ENCODE measurements around the gene TBC1D5. TPM values are rescaled to one million over a fixed set of nuclear protein-coding genes. Genes with fewer than 3 reads are reported as not detected.
"Not testable (repeated sequence)": the region's sequence is repeated elsewhere in the genome, so short reads cannot be mapped to it uniquely, and the experiment has no call there.

The TBC1D5 gene
- total RNA-seq, 1 experiment from 2014 or later = 26.1 TPM

GRCh38 chr3:17707813-17708543 is 34.5 kb downstream of the TBC1D5 start:
- ChIA-PET POLR2A (no interaction called here), CTCF (no interaction called here)
- no peak for ATAC-seq
- TF ChIP-seq NR3C1 (CRISPR knock-in tag; conservative IDR thresholded peaks at IDR 0.05; ENCODE audit: low read depth) (no peak), ZNF396 (CRISPR knock-in tag; IDR thresholded peaks at IDR 0.05; ENCODE audit: borderline replicate concordance) (no peak), PRDM15 (CRISPR knock-in tag; IDR thresholded peaks at IDR 0.05) (no peak), SOX15 (CRISPR knock-in tag; IDR thresholded peaks at IDR 0.05) (no peak), ESRRA (CRISPR knock-in tag; IDR thresholded peaks at IDR 0.05; ENCODE audit: borderline replicate concordance) (no peak), FOXJ3 (CRISPR knock-in tag; IDR thresholded peaks at IDR 0.05; ENCODE audit: borderline replicate concordance) (no peak), GABPB1 (CRISPR knock-in tag; IDR thresholded peaks at IDR 0.05) (no peak), E2F4 (CRISPR knock-in tag; IDR thresholded peaks at IDR 0.05; ENCODE audit: borderline replicate concordance, low read depth) (no peak), ZNF425 (CRISPR knock-in tag; conservative IDR thresholded peaks at IDR 0.05) (no peak), NR1H2 (CRISPR knock-in tag; IDR thresholded peaks at IDR 0.05) (no peak), ZNF121 (CRISPR knock-in tag; IDR thresholded peaks at IDR 0.05) (no peak), USF1 (CRISPR knock-in tag; IDR thresholded peaks at IDR 0.05) (no peak), TP53 (CRISPR knock-in tag; IDR thresholded peaks at IDR 0.05) (no peak), CBFB (CRISPR knock-in tag; IDR thresholded peaks at IDR 0.05; ENCODE audit: low read depth) (no peak), E2F1 (CRISPR knock-in tag; IDR thresholded peaks at IDR 0.05) (no peak), CDX4 (CRISPR knock-in tag; IDR thresholded peaks at IDR 0.05; ENCODE audit: borderline replicate concordance) (no peak)
- Mint-ChIP-seq H3K27ac (no peak overlapping the region), H3K27me3 (ENCODE audit: low read depth) (no peaks in the 10 kb centered on the region), H3K4me3 (no peak overlapping the region), H3K4me1 (no peaks in the 10 kb centered on the region), H3K9me3 (peaks cover 7% of the 10 kb centered on the region), H3K36me3 (peaks cover 8% of the 10 kb centered on the region)
- no peak for DNase-seq (ENCODE audit: low spot score)

- H3K36me3 Mint-ChIP-seq; H3K4me1 Mint-ChIP-seq; H3K9me3 Mint-ChIP-seq; ATAC-seq; H3K27me3 Mint-ChIP-seq (ENCODE audit: low read depth); POLR2A ChIA-PET; CTCF ChIA-PET; DNase-seq (ENCODE audit: low spot score); H3K27ac Mint-ChIP-seq; H3K4me3 Mint-ChIP-seq: not testable (repeated sequence)
Measured at GRCh38 chr3:17705991-17706390, 36.4 kb downstream of the TBC1D5 start.

GRCh38 chr3:17699815-17700214 is 42.6 kb downstream of the TBC1D5 start:
- ATAC-seq; H3K27ac Mint-ChIP-seq; CTCF ChIA-PET; POLR2A ChIA-PET; H3K4me1 Mint-ChIP-seq; H3K27me3 Mint-ChIP-seq (ENCODE audit: low read depth); DNase-seq (ENCODE audit: low spot score); H3K4me3 Mint-ChIP-seq: not testable (repeated sequence)
- Mint-ChIP-seq H3K9me3 (peaks cover 23% of the 10 kb centered on the region), H3K36me3 (peaks cover 13% of the 10 kb centered on the region)

- POLR2A ChIA-PET; DNase-seq (ENCODE audit: low spot score); ATAC-seq; CTCF ChIA-PET; H3K27ac Mint-ChIP-seq; H3K4me3 Mint-ChIP-seq; H3K4me1 Mint-ChIP-seq; H3K27me3 Mint-ChIP-seq (ENCODE audit: low read depth): not testable (repeated sequence)
- Mint-ChIP-seq H3K9me3 (peaks cover 29% of the 10 kb centered on the region), H3K36me3 (peaks cover 27% of the 10 kb centered on the region)
Measured at GRCh38 chr3:17695665-17696064, 46.8 kb downstream of the TBC1D5 start.

GRCh38 chr3:17693670-17693999 is 48.8 kb downstream of the TBC1D5 start:
- DNase-seq (ENCODE audit: low spot score); H3K27me3 Mint-ChIP-seq (ENCODE audit: low read depth); H3K27ac Mint-ChIP-seq; POLR2A ChIA-PET; H3K4me3 Mint-ChIP-seq; H3K4me1 Mint-ChIP-seq; ATAC-seq: not testable (repeated sequence)
- CTCF ChIA-PET = interaction anchor here (1.3 kb wide), 1 partner anchor 148 kb away, joined by 17 read pairs; no protein-coding TSS in a partner anchor
- H3K36me3 Mint-ChIP-seq = peaks cover 21% of the 10 kb centered on the region
- peaks cover 20% of the 10 kb centered on the region for H3K9me3 Mint-ChIP-seq

Measured in WTC11 (cell line).